22Rv1 (cell line): ENCODE data around the gene TRIB2.

ENCODE experiments used
- CTCF ChIP-seq: fragments of 450-650 bp; IDR thresholded peaks from 2 replicates; pipeline ENCODE4 v1.5.1; 2017; ENCODE audit warnings: mild to moderate bottlenecking
- ZFX ChIP-seq: fragments of 450-650 bp; IDR thresholded peaks from 2 replicates; pipeline ENCODE4 v1.6.1; 2017; ENCODE audit warnings: antibody characterized with exemption, borderline replicate concordance

- no peak for TF ChIP-seq CTCF
- no peak for TF ChIP-seq ZFX
These were observed 9.5 kb downstream of the TRIB2 start for GRCh38 chr2:12726271-12726670.
